GM23248 (cell line): ENCODE data around the gene ANTXRL. TPM values are rescaled to one million over a fixed set of nuclear protein-coding genes. Genes with fewer than 3 reads are reported as not detected.
A peak's percentile ranks its signal among the peaks of the same experiment; 100 is the strongest.
"Not testable (repeated sequence)": the region's sequence is repeated elsewhere in the genome, so short reads cannot be mapped to it uniquely, and the experiment has no call there.

ENCODE experiments used
- DNase-seq: peaks from one replicate; pipeline ENCODE4 v3.0.0-alpha.2; 2015
- H2AFZ ChIP-seq: fragments of 200-600 bp; sonication (generic); 2 replicates; pipeline ENCODE4 v1.6.1; 2016; ENCODE audit warnings: antibody characterized with exemption
- H3F3A ChIP-seq: fragments of 200-600 bp; sonication (generic); 2 replicates; pipeline ENCODE4 v1.6.1; 2016; ENCODE audit warnings: mild to moderate bottlenecking, antibody characterized with exemption, mixed run types; ENCODE audit not compliant: insufficient read depth
- H3K27ac ChIP-seq: fragments of 200-600 bp; sonication (generic); 2 replicates; pipeline ENCODE4 v1.5.1; 2016; ENCODE audit warnings: mild to moderate bottlenecking
- H3K27me3 ChIP-seq: fragments of 200-600 bp; sonication (generic); replicated peaks from 2 replicates; pipeline ENCODE4 v1.6.1; 2016; ENCODE audit warnings: mild to moderate bottlenecking; ENCODE audit not compliant: insufficient read depth
- H3K36me3 ChIP-seq: fragments of 200-600 bp; sonication (generic); 2 replicates; pipeline ENCODE4 v1.6.1; 2016; ENCODE audit warnings: low read depth, mild to moderate bottlenecking
- H3K4me1 ChIP-seq: fragments of 200-600 bp; sonication (generic); 2 replicates; pipeline ENCODE4 v1.6.1; 2016; ENCODE audit warnings: mild to moderate bottlenecking; ENCODE audit not compliant: insufficient read depth
- H3K4me2 ChIP-seq: fragments of 200-600 bp; sonication (generic); one replicate; pipeline ENCODE4 v1.6.1; 2016; ENCODE audit warnings: mild to moderate bottlenecking; ENCODE audit not compliant: unreplicated experiment
- H3K4me3 ChIP-seq: fragments of 200-600 bp; sonication (generic); 2 replicates; pipeline ENCODE4 v1.5.1; 2016; ENCODE audit warnings: mild to moderate bottlenecking
- H3K79me2 ChIP-seq: fragments of 200-600 bp; sonication (generic); 2 replicates; pipeline ENCODE4 v1.6.1; 2016; ENCODE audit warnings: mild to moderate bottlenecking; ENCODE audit not compliant: insufficient read depth
- H3K9ac ChIP-seq: fragments of 200-600 bp; sonication (generic); 2 replicates; pipeline ENCODE4 v1.6.1; 2016; ENCODE audit warnings: mild to moderate bottlenecking
- H3K9me2 ChIP-seq: fragments of 200-600 bp; sonication (generic); 2 replicates; pipeline ENCODE4 v1.6.1; 2016; ENCODE audit warnings: mixed run types, mild to moderate bottlenecking, moderate library complexity; ENCODE audit not compliant: insufficient read depth
- H3K9me3 ChIP-seq: fragments of 200-600 bp; sonication (generic); one replicate; pipeline ENCODE4 v1.6.1; 2017; ENCODE audit warnings: low read depth
- H4K20me1 ChIP-seq: fragments of 200-600 bp; sonication (generic); 2 replicates; pipeline ENCODE4 v1.6.0; 2016; ENCODE audit not compliant: insufficient read depth
- EZH2 ChIP-seq: fragments of 200-600 bp; sonication (generic); IDR thresholded peaks from 2 replicates; pipeline ENCODE4 v1.6.1; 2018; ENCODE audit warnings: antibody characterized with exemption, mild to moderate bottlenecking; ENCODE audit not compliant: insufficient read depth, poor library complexity, severe bottlenecking
- EZH2phosphoT487 ChIP-seq: fragments of 200-600 bp; sonication (generic); IDR thresholded peaks from 2 replicates; pipeline ENCODE4 v1.6.1; 2018; ENCODE audit warnings: antibody characterized with exemption, moderate library complexity, mild to moderate bottlenecking, low read depth; ENCODE audit not compliant: insufficient read depth
- WGBS, 2 experiments: methylation state at CpG; one replicate each; pipeline ENCODE4 v1.1.6; 2015 to 2017; ENCODE audit warnings: low lambda C conversion rate in 2 of 2, low coverage in 1 of 2; ENCODE audit errors: missing lambda C conversion rate in 2 of 2; 5-methylcytosine and 5-hydroxymethylcytosine counted together
- in situ Hi-C: fragments of 300-500 bp; cut with MboI; formaldehyde crosslinking; loops from 2 replicates; pipeline ENCODE4 v1.15.0; 2020
- polyA plus RNA-seq: library from polyadenylated mRNA; unstranded; fragments of >200 nt; fragmentation: Nextera tagmentation; extraction: Ambion mirVana; gene quantifications from 2 replicates; pipeline ENCODE4 v1.2.1, GENCODE V29; 2016
- total RNA-seq: library from RNA; depleted of rRNA; stranded (reverse); fragments of >200 nt; shearing (Covaris generic); gene quantifications from 2 replicates; pipeline ENCODE4 v1.2.3, GENCODE V29; 2014

Gene ANTXRL
- total and polyA plus RNA-seq, 2 experiments from 2014 or later: not detected

GRCh38 chr10:46328853-46329689 is 42.3 kb downstream of the ANTXRL start:
- Histone ChIP-seq H3K9me2 (no peaks in the 10 kb centered on the region), H4K20me1 (no peaks in the 10 kb centered on the region), H3K4me3 (no peak overlapping the region), H3K27ac (no peak overlapping the region), H3F3A (no peaks in the 10 kb centered on the region), H3K27me3 (peaks cover 4% of the 10 kb centered on the region; the same call in 1 of the 2 replicates), H3K36me3 (no peaks in the 10 kb centered on the region), H3K4me1 (no peaks in the 10 kb centered on the region; the same call in 1 of the 2 replicates), H3K9me3 (no peaks in the 10 kb centered on the region), H2AFZ (no peak overlapping the region), H3K9ac (no peak overlapping the region), H3K79me2 (no peaks in the 10 kb centered on the region), H3K4me2 (no peak overlapping the region)
- DNase-seq: no peak
- WGBS, 2 experiments: 50 to 59% methylated on average over 9 of the region's 9 CpGs
- in situ Hi-C loops: no loop called here
- TF ChIP-seq EZH2 (no peak), EZH2phosphoT487 (no peak)

GRCh38 chr10:46329690-46330016 is 42.9 kb downstream of the ANTXRL start:
- no peak overlapping the region for H3K4me2 ChIP-seq

GRCh38 chr10:46330894-46331293 is 44.1 kb downstream of the ANTXRL start:
- no peaks in the 10 kb centered on the region for H3K36me3 ChIP-seq
- H3K27ac ChIP-seq: no peak overlapping the region
- H3K9ac ChIP-seq: no peak overlapping the region
- no peak overlapping the region for H3K4me3 ChIP-seq
- in situ Hi-C loops: no loop called here
- DNase-seq: no peak
- WGBS, 2 experiments: 68 to 71% methylated on average over 3 of the region's 3 CpGs
- H3K4me2 ChIP-seq: no peak overlapping the region
- H4K20me1 ChIP-seq: no peaks in the 10 kb centered on the region
- no peaks in the 10 kb centered on the region for H3K9me2 ChIP-seq
- no peaks in the 10 kb centered on the region for H3K4me1 ChIP-seq
- H2AFZ ChIP-seq: no peak overlapping the region
- H3K27me3 ChIP-seq: peaks cover 4% of the 10 kb centered on the region; the same call in 1 of the 2 replicates
- no peaks in the 10 kb centered on the region for H3K9me3 ChIP-seq
- H3F3A ChIP-seq: no peaks in the 10 kb centered on the region
- no peaks in the 10 kb centered on the region for H3K79me2 ChIP-seq
- TF ChIP-seq EZH2phosphoT487 (no peak), EZH2 (no peak)

More at GRCh38 chr10:46329690-46330016, 42.9 kb downstream of the ANTXRL start:
- H3K9ac ChIP-seq: no peak overlapping the region
- H3K36me3 ChIP-seq: no peaks in the 10 kb centered on the region
- no peaks in the 10 kb centered on the region for H3F3A ChIP-seq
- H3K4me3 ChIP-seq: no peak overlapping the region
- DNase-seq: no peak
- H2AFZ ChIP-seq: no peak overlapping the region
- no peak overlapping the region for H3K27ac ChIP-seq
- no peak for TF ChIP-seq EZH2
- no peak for TF ChIP-seq EZH2phosphoT487
- H4K20me1 ChIP-seq: no peaks in the 10 kb centered on the region
- H3K9me2 ChIP-seq: no peaks in the 10 kb centered on the region
- H3K4me1 ChIP-seq: no peaks in the 10 kb centered on the region; the same call in 1 of the 2 replicates
- in situ Hi-C loops: no loop called here
- peaks cover 4% of the 10 kb centered on the region; the same call in 1 of the 2 replicates for H3K27me3 ChIP-seq
- WGBS, 2 experiments: 54 to 64% methylated on average over 8 of the region's 8 CpGs
- H3K79me2 ChIP-seq: no peaks in the 10 kb centered on the region
- H3K9me3 ChIP-seq: no peaks in the 10 kb centered on the region

- H3K4me1 ChIP-seq, H2AFZ ChIP-seq, H3K4me3 ChIP-seq, H3F3A ChIP-seq, H3K79me2 ChIP-seq, H3K4me2 ChIP-seq, H3K27me3 ChIP-seq, H4K20me1 ChIP-seq, in situ Hi-C loops, H3K9me2 ChIP-seq, H3K36me3 ChIP-seq, H3K9me3 ChIP-seq: not testable (repeated sequence)
- Histone ChIP-seq H3K27ac (peak overlapping the region; percentile 80), H3K9ac (peak overlapping the region; percentile 59)
- DNase-seq: peak; percentile 72
- 38 to 54% methylated on average over 4 of the region's 4 CpGs for WGBS, 2 experiments
Measured at GRCh38 chr10:46365484-46365883, 78.7 kb downstream of the ANTXRL start.

- 100% methylated on average over 2 of the region's 5 CpGs; no CpG with 5 or more reads in 1 of the 2 experiments for WGBS, 2 experiments
- H4K20me1 ChIP-seq, H3K4me1 ChIP-seq, H3K9me3 ChIP-seq, H3K4me3 ChIP-seq, H2AFZ ChIP-seq, in situ Hi-C loops, H3K27ac ChIP-seq, H3K9me2 ChIP-seq, DNase-seq, H3K27me3 ChIP-seq, H3K9ac ChIP-seq, H3K79me2 ChIP-seq, H3F3A ChIP-seq, H3K36me3 ChIP-seq, H3K4me2 ChIP-seq: not testable (repeated sequence)
Measured at GRCh38 chr10:46367209-46367608, 80.4 kb downstream of the ANTXRL start.

GRCh38 chr10:46367666-46368240 is 81.0 kb downstream of the ANTXRL start:
- H3F3A ChIP-seq, H3K27me3 ChIP-seq, in situ Hi-C loops: not testable (repeated sequence)

GRCh38 chr10:46368956-46369355 is 82.2 kb downstream of the ANTXRL start:
- H4K20me1 ChIP-seq, DNase-seq, H3K4me2 ChIP-seq, H3K27ac ChIP-seq, H3K9me2 ChIP-seq, H2AFZ ChIP-seq, H3K9ac ChIP-seq, H3K79me2 ChIP-seq, H3K36me3 ChIP-seq, H3K9me3 ChIP-seq, H3K27me3 ChIP-seq, in situ Hi-C loops, H3K4me1 ChIP-seq, H3F3A ChIP-seq, H3K4me3 ChIP-seq: not testable (repeated sequence)
- WGBS, 2 experiments: 95 to 98% methylated on average over 9 to 10 of the region's 11 CpGs

More at GRCh38 chr10:46367666-46368240, 81.0 kb downstream of the ANTXRL start:
- 96 to 97% methylated on average over 4 to 7 of the region's 8 CpGs for WGBS, 2 experiments
- not testable (repeated sequence) for H3K4me3 ChIP-seq, H3K4me2 ChIP-seq, H3K9ac ChIP-seq, H4K20me1 ChIP-seq, H2AFZ ChIP-seq, H3K9me3 ChIP-seq, H3K27ac ChIP-seq, H3K4me1 ChIP-seq, H3K36me3 ChIP-seq, DNase-seq, H3K9me2 ChIP-seq, H3K79me2 ChIP-seq
